Left ventricle myocardium inferior (tissue), 1 donor: ENCODE results near the gene DUOXA1. TPM values are rescaled to one million over a fixed set of nuclear protein-coding genes. Genes with fewer than 3 reads are reported as not detected.

Experiments
- DNase-seq: peaks from one replicate; pipeline ENCODE4 v3.0.0-alpha.2; 2020
- H3K27ac ChIP-seq: fragments of 200-600 bp; replicated peaks from 2 replicates; pipeline ENCODE4 v1.8.0; 2021
- H3K27me3 ChIP-seq: fragments of 200-600 bp; 2 replicates; pipeline ENCODE4 v1.8.0; 2021; ENCODE audit warnings: low read depth
- H3K36me3 ChIP-seq: fragments of 200-600 bp; 2 replicates; pipeline ENCODE4 v1.8.0; 2021
- H3K4me1 ChIP-seq: fragments of 200-600 bp; 2 replicates; pipeline ENCODE4 v1.8.0; 2021
- H3K4me3 ChIP-seq: fragments of 200-600 bp; 2 replicates; pipeline ENCODE4 v1.8.0; 2021; ENCODE audit warnings: mild to moderate bottlenecking, moderate library complexity
- H3K9me3 ChIP-seq: fragments of 200-600 bp; replicated peaks from 2 replicates; pipeline ENCODE4 v1.8.0; 2021
- intact Hi-C: fragments of 100-400 bp; cut with micrococcal nuclease; formaldehyde crosslinking; loops from one replicate; pipeline ENCODE4 v1.11.0; 2022
- total RNA-seq: library from RNA; stranded (reverse); fragmentation: NEBNext Ultra II Directional; extraction: Animal tissue kit (Norgen Biotek cat#: 25700); gene quantifications from one replicate; pipeline ENCODE4 v1.2.1, GENCODE V29; 2021
- TF ChIP-seq, protein P1 (sequence below): fragments of 200-600 bp; IDR thresholded peaks from 2 replicates; pipeline ENCODE4 v1.8.0; 2021; ENCODE audit warnings: antibody characterized with exemption, mild to moderate bottlenecking, borderline replicate concordance
- donor health status: DM: no; HTN: yes; CAD: no; lungs with severe emphysema.

Gene DUOXA1
- total RNA-seq, 1 donor from 2014 or later: 0.30 TPM

DNA sequence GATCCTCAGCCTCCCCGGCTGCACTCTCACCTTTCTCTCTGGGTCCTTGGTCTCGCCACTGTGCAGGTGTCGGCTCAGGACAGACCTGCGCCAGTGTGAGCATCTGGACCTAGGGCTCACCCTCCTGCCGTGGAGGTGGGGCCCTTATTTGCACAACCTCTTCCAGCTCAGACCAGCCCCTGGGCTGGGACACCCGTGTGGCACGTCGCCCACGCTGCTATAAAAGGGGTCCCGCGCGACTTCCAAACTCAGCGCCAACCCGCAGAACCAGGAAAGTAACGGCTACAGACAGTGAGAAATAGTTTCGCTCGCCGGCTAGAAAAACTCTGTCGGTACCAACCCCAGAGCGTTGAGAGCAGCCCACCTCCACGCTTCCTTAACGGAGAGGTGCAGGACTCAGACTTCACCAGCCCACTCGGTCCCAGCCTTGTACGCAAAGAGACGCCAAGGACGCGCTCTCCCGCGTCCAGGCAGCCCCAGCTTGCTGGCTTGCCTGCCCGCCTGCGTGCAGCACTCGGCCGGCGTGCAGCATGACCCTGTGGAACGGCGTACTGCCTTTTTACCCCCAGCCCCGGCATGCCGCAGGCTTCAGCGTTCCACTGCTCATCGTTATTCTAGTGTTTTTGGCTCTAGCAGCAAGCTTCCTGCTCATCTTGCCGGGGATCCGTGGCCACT is 15.5 kb downstream of the DUOXA1 start, which contains the start of the genes DUOX2 and DUOXA2:
Gene DUOX2, minus strand, starts transcription at position 97 of the 675 bp plus-strand sequence. CDS start 761 bp downstream, outside the sequence.
Gene DUOXA2, plus strand, starts transcription at position 251 of the 675 bp plus-strand sequence. Its CDS starts 280 bp downstream, at position 531.
- intact Hi-C loops: no loop called here
- Histone ChIP-seq H3K4me3 (peak within 1 kb of the TSS; percentile 41), H3K27me3 (peaks cover 90% of the 10 kb centered on the region), H3K4me1 (peaks cover 46% of the 10 kb centered on the region), H3K36me3 (no peaks in the 10 kb centered on the region), H3K9me3 (no peaks in the 10 kb centered on the region), H3K27ac (no peak within 1 kb of the TSS)
- TF ChIP-seq, protein P1, sequence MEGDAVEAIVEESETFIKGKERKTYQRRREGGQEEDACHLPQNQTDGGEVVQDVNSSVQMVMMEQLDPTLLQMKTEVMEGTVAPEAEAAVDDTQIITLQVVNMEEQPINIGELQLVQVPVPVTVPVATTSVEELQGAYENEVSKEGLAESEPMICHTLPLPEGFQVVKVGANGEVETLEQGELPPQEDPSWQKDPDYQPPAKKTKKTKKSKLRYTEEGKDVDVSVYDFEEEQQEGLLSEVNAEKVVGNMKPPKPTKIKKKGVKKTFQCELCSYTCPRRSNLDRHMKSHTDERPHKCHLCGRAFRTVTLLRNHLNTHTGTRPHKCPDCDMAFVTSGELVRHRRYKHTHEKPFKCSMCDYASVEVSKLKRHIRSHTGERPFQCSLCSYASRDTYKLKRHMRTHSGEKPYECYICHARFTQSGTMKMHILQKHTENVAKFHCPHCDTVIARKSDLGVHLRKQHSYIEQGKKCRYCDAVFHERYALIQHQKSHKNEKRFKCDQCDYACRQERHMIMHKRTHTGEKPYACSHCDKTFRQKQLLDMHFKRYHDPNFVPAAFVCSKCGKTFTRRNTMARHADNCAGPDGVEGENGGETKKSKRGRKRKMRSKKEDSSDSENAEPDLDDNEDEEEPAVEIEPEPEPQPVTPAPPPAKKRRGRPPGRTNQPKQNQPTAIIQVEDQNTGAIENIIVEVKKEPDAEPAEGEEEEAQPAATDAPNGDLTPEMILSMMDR: no peak
- no peak for DNase-seq

DNA sequence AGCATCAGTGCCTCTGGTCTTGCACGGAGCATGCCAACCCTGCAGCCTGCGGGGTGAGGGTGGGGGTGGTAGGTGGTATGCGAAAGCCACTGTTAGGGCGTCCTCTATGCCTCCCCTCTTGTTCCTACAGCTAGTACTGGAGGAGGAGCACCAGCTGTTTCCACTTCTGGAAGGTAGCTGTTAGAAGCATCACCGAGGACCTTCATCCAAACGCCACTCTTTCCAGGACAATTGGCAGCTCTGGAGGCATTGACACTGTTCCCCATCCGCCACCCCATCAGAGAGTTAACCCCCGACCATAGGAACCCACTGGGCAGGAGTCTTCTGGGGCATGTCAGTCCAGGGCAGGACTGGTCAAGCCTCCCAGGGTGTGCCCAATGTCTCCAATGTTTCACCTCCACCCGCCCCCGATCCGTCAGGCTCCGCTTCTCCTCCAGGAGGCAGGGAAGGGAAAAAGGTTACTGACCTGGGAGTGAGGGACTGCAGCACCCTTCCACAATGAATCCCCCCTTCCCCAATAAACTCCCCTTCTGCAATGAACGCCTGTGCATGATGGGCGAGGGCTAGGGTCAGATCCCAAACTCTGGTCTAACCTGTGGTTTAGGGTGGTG is 16.2 kb downstream of the DUOXA1 start:
- peaks cover 46% of the 10 kb centered on the region for H3K4me1 ChIP-seq
- intact Hi-C loops: no loop called here

DNA sequence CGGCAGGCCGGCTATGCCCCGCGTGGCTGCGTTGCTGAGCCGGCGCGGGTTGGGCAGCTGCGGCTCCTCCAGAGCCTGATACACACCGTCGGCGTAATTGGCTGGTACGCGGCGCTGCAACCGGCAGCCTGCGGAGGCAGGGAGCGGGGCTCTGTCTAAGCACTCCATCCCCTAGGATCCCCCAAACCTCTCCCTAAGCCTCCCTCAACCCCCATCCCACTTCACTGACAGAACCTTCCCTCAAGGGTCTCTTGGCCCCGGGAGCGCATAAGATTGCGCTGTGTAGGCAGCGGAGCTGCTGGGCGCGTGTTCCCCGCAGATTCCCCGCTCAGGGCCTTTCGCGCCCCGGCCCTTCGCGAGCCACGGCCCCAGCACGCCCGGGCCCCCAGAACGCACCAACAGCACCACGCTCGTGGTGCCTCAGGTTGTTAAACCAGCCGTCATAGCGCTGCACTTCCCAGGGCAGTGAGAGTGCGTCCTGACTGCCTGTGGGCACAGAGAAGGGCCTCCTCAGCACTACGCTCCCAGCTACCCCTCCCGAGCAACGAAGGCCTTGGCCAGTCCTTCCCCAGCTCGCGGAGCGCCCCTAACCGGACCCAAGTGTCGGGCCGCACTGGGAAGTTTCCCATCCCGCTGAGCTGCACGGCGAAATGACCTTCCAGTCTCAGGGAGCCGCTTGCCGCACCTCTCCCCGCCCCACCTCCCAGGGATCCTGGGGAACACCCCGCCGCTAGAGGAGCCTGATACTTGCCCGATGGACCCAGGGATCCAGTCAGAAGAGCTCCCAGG is 16.9 kb downstream of the DUOXA1 start:
- TF ChIP-seq, protein P1: no peak
- Histone ChIP-seq H3K27me3 (peaks cover 97% of the 10 kb centered on the region), H3K36me3 (no peaks in the 10 kb centered on the region), H3K4me1 (peaks cover 44% of the 10 kb centered on the region), H3K27ac (no peak overlapping the region), H3K4me3 (peak overlapping the region; percentile 30), H3K9me3 (no peaks in the 10 kb centered on the region)
- DNase-seq: no peak
- intact Hi-C loops: no loop called here

More for the DNA sequence above, 16.2 kb downstream of the DUOXA1 start:
- TF ChIP-seq, protein P1: no peak
- H3K27ac ChIP-seq: no peak overlapping the region
- H3K9me3 ChIP-seq: no peaks in the 10 kb centered on the region
- H3K4me3 ChIP-seq: peak overlapping the region; percentile 30
- no peak for DNase-seq
- H3K27me3 ChIP-seq: peaks cover 91% of the 10 kb centered on the region
- H3K36me3 ChIP-seq: no peaks in the 10 kb centered on the region

DNA sequence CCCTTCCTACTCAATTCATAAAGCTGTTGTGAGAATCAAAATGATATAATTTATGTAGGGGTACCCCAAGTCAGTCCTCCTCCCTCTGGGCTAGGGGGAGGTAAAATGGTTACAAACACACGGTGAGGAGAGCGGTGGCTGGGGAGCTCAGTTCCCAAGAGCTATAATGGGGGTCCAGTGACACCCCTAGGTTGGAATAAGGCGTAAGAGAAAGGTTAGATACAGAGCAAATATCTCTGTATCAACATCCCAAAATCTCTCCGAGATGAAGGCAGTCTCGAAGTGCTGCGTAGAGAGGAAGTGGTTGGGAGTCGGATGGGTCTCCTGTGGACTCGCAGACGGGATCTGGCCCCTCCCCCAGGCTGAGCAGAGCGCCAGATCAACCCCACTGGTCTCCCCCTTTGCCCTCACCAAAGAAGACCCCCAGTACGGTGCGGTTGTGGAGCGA is 17.5 kb downstream of the DUOXA1 start:
- no peak for DNase-seq
- Histone ChIP-seq H3K9me3 (no peaks in the 10 kb centered on the region), H3K27ac (no peak overlapping the region), H3K36me3 (no peaks in the 10 kb centered on the region), H3K4me3 (peak overlapping the region; percentile 30), H3K4me1 (peaks cover 37% of the 10 kb centered on the region), H3K27me3 (peaks cover 94% of the 10 kb centered on the region)
- intact Hi-C loops: no loop called here
- TF ChIP-seq, protein P1: no peak

DNA sequence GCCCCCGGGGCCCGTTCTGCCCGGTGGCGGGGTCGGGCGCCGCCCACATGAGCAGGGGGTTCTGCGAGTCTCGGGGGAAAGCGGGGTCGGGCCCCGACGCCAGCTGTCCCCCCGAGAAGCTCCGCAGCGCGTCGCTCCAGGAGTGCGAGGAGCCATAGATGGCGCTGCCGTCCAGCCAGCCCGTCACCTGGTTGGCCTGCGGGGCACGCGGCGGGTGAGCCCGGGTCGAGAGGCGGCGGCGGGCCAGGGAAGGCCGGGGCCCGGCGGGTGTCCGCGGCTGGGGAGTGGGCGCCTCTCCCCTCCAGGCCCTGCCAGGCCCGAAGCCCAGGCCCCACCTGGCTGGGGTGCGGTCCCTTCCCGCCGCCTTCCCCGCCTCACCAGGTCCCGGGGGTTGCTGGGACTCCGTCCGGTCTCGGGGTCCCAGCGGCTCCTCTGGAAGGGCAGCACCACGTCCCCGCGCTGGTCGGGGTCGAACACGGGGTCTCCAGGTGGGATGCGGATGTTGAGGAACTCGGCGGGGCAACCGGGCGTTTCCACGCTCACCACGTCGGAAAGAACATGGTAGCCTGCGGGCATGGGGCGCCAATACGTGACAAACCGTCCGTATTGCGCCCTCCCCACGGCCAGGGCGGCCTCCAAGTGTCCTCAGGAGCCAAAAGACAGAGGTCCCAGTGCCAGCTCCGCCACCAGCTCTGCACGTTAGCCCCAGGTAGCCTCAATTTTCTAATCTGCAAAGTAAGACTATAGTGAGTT is 18.1 kb downstream of the DUOXA1 start:
- Histone ChIP-seq H3K4me1 (peaks cover 31% of the 10 kb centered on the region), H3K4me3 (no peak overlapping the region), H3K36me3 (no peaks in the 10 kb centered on the region), H3K9me3 (no peaks in the 10 kb centered on the region), H3K27ac (no peak overlapping the region), H3K27me3 (peaks cover 94% of the 10 kb centered on the region)
- no peak for DNase-seq
- TF ChIP-seq, protein P1: no peak
- intact Hi-C loops: no loop called here
